Ectodermal cell (in vitro differentiated cells): ENCODE data around the gene MINPP1.

Experiments used
- H3K27ac ChIP-seq: 2 replicates; pipeline ENCODE4 v1.7.0; 2013; ENCODE audit warnings: mild to moderate bottlenecking, low read depth, low read length; ENCODE audit not compliant: insufficient read depth, poor library complexity, severe bottlenecking
- H3K27me3 ChIP-seq: 2 replicates; pipeline ENCODE4 v1.7.0; 2013; ENCODE audit warnings: mild to moderate bottlenecking, low read length; ENCODE audit not compliant: insufficient read depth, control insufficient read depth, poor library complexity, severe bottlenecking
- H3K36me3 ChIP-seq: one replicate; pipeline ENCODE4 v1.7.0; 2013; ENCODE audit warnings: low read length; ENCODE audit not compliant: control insufficient read depth, insufficient read depth
- H3K4me1 ChIP-seq: one replicate; pipeline ENCODE4 v1.7.0; 2013; ENCODE audit warnings: low read length; ENCODE audit not compliant: control insufficient read depth, insufficient read depth
- H3K4me3 ChIP-seq: 2 replicates; pipeline ENCODE4 v1.7.0; 2013; ENCODE audit warnings: low read depth, low read length, control low read depth; ENCODE audit not compliant: insufficient read depth
- H3K9me3 ChIP-seq: 2 replicates; pipeline ENCODE4 v1.7.0; 2013; ENCODE audit warnings: mild to moderate bottlenecking, low read length, moderate library complexity; ENCODE audit not compliant: control insufficient read depth
- WGBS, 2 experiments: methylation state at CpG; one replicate each; pipeline ENCODE4 v1.1.7; 2013; ENCODE audit warnings: missing lambda C conversion rate in 2 of 2; 5-methylcytosine and 5-hydroxymethylcytosine counted together

MINPP1 gene

DNA sequence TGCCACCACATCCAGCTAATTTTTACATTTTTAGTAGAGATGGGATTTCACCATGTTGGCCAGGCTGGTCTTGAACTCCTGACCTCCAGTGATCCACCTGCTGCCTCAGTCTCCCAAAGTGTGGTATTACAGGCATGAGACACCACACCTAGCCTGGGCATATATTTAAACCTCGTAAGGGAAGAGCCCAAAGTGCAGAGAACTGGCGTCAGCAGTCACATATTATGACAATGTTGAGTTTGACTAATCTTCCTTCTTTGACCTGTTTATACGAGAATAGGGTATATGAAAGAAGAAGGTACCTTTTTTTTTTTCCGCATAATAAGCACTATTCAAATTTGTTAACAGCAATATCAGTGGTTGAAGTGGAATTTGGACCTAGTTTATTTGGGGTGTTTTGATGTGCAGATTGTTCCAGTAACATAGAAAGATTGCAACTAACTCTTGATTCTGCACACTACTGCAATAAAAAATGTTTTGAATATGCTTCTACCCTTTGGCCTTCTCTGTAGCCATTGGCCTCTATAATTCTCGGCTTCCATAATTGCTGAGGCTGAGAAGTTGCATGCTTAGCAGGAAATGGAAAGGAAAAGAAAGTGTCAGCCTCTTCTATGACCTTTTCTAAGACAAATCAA lies 55.9 kb downstream of the MINPP1 start:
- Histone ChIP-seq H3K27me3 (no peaks in the 10 kb centered on the region), H3K36me3 (no peaks in the 10 kb centered on the region), H3K4me3 (no peak overlapping the region), H3K4me1 (no peaks in the 10 kb centered on the region), H3K27ac (no peak overlapping the region), H3K9me3 (no peaks in the 10 kb centered on the region)
- WGBS, 2 experiments: 94 to 99% methylated on average over 4 of the region's 5 CpGs

DNA sequence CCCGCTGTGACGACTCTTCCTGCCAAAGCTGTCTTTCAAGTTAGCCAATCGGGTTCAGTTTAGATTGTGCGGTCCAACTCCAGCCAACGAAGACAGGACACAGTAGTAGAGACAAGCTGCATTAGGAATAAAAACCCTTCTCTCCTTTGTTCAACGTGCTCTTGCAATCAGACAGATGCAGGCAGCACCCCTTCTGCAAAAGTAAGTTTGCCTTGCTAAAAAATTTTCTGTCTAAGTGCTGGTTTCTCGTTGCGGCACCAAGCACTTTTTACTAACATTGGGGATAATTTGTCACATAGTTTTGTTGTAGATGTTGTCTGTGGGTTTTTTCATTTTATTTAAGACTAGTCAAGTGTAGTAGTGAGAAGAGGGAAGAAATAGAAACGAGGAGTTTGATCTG lies 58.1 kb downstream of the MINPP1 start:
- H3K4me1 ChIP-seq: no peaks in the 10 kb centered on the region
- no peak overlapping the region for H3K4me3 ChIP-seq
- no peaks in the 10 kb centered on the region for H3K36me3 ChIP-seq
- no peak overlapping the region for H3K27ac ChIP-seq
- H3K9me3 ChIP-seq: no peaks in the 10 kb centered on the region
- WGBS, 2 experiments: 94% methylated on average over 8 to 9 of the region's 9 CpGs
- no peaks in the 10 kb centered on the region for H3K27me3 ChIP-seq

DNA sequence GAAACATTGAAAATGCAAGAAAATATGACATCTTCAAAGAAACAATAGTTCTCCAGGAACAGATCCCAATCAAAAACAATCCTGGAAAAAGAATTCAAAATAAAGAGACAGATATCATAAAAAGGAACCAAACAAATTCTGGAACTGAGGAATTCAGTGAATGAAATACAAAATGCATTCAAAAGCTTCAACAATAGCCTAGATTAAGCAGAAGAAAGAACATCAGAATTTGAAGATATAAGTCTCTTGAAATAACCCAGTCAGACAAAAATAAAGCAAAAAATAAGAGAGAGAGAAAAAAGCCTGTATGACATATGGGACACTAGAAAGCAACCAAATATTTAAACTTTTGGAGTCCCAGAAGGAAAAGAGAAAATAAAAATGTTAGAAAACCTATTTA lies 60.3 kb downstream of the MINPP1 start:
- Histone ChIP-seq H3K27ac (no peak overlapping the region), H3K4me1 (no peaks in the 10 kb centered on the region), H3K4me3 (no peak overlapping the region), H3K27me3 (no peaks in the 10 kb centered on the region), H3K36me3 (no peaks in the 10 kb centered on the region), H3K9me3 (no peaks in the 10 kb centered on the region)

DNA sequence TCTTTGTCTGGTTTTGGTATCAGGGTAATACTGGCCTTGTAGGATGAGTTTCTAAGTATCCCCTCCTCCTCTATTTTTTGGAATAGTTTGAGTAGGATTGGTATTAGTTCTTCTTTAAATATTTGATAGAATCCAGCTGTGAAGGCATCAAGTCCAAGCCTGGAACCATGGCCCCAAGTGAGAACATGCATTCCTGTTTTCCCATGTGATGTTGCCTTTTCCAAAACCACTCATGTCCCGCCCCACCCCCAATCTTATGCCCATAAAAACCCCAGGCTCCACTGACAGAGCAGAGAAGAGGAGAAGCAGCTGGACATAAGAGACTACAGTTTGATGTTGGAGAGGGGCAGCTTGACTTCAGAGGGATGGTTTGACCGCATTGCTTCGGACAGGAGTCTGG lies 71.2 kb downstream of the MINPP1 start:
- Histone ChIP-seq H3K9me3 (no peaks in the 10 kb centered on the region), H3K27ac (no peak overlapping the region), H3K4me1 (no peaks in the 10 kb centered on the region), H3K4me3 (no peak overlapping the region), H3K27me3 (no peaks in the 10 kb centered on the region), H3K36me3 (no peaks in the 10 kb centered on the region)
- 95 to 96% methylated on average over 2 to 3 of the region's 3 CpGs for WGBS, 2 experiments

DNA sequence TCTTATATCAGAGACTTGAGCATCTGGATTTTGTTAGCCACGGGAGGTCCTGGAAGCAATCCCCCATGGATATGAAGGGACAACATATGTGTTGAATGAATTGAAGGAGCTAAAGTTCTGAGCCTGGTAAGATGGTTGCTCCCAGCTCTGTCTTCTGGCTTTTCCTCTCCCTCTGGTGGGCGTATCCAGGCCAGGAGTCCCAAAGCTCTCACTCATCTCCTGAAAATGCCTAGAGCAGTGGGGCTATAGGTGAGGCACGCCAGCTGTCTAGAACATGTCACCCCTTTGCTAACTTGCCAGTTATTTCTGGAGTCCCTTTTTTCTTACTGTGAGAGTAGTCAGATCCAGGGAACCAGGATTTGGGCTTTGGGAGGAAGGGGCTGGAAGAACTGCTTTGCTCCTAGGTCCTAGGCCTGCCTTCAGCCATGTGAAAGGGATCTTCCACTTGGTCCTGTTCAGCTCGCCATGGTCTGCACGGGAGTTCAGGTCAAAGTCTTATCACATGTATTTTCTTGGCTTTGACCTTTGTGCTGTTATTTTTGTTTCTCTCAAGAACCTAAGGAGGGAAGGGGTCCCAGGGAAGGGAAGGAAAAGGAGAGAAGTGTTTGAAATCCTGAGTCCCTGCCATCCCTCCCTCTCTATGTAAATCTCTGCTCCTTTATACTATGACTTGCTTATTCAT lies 73.6 kb downstream of the MINPP1 start:
- Histone ChIP-seq H3K4me1 (no peaks in the 10 kb centered on the region), H3K27ac (no peak overlapping the region), H3K9me3 (no peaks in the 10 kb centered on the region), H3K4me3 (no peak overlapping the region), H3K36me3 (no peaks in the 10 kb centered on the region), H3K27me3 (no peaks in the 10 kb centered on the region)
- 94 to 95% methylated on average over 5 of the region's 5 CpGs for WGBS, 2 experiments

DNA sequence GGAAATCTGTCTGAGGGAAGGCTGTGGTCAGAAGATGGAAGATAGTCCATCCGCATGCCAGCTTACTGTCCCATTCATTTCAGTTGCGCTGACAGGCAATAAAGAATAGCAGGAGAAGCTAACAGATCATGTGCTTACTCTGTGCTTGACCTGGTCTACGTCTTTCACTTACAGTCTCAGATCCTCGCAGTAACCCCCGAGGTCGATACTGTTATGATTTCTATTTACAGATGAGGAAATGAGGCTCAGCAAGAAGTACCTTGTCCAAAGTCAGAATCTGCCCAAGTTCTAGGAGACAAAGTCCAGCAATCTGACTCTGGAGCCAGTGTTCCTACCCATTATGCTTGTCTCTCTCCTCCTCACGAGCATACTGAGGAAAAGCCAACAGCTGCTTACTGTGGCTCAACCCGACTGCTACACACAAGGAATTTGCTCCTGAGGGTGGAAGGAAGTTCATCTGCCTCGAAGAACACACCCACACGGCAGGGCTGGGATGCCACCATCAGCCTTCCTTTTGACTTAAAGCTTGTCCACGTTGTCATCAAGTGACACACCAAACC lies 74.2 kb downstream of the MINPP1 start:
- no peaks in the 10 kb centered on the region for H3K36me3 ChIP-seq
- no peaks in the 10 kb centered on the region for H3K9me3 ChIP-seq
- 87 to 90% methylated on average over 11 of the region's 11 CpGs for WGBS, 2 experiments
- no peak overlapping the region for H3K4me3 ChIP-seq
- H3K27me3 ChIP-seq: no peaks in the 10 kb centered on the region
- no peak overlapping the region for H3K27ac ChIP-seq
- no peaks in the 10 kb centered on the region for H3K4me1 ChIP-seq

DNA sequence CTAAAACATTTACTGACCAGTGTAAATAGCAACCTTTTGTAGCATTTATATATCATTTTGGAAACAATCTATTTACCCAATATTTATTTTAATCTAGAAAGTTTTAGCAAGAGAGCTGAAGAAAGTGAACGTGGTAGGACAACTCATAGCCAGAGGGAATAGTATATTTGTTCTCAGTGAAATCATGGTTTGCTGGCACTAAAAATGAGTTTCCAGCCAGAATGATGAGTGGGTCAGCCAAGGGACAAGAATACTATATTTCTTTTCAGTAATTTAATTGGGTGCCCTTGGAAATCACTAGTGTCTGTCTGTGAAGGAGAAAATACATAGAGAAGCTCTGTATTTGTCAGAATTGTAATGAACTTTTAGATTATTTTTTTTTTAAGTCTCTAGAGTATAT lies 74.9 kb downstream of the MINPP1 start:
- no peak overlapping the region for H3K4me3 ChIP-seq
- no peaks in the 10 kb centered on the region for H3K36me3 ChIP-seq
- WGBS, 2 experiments: 90 to 96% methylated on average over 1 of the region's 1 CpG
- no peaks in the 10 kb centered on the region for H3K4me1 ChIP-seq
- H3K27me3 ChIP-seq: no peaks in the 10 kb centered on the region
- no peaks in the 10 kb centered on the region for H3K9me3 ChIP-seq
- no peak overlapping the region for H3K27ac ChIP-seq

DNA sequence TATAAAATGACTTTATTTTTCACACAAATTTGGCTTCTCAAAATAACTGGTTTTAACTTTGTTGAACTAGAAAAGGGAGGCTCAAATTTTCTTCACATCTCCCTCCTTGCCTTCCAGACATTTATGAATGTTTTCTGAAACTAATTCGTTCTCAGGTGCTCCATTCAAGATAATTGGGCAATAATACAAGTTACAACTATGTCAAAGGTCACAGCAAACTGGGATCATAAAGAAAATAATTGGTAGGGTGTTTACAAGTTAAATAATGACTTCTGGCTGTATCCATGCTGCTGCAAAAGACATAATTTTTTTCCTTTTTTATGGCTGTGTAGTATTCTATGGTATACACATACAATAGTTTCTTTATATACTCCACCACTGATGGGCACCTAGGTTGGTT lies 75.3 kb downstream of the MINPP1 start:
- H3K27me3 ChIP-seq: no peaks in the 10 kb centered on the region
- H3K27ac ChIP-seq: no peak overlapping the region
- 93% methylated on average over 1 of the region's 1 CpG; no CpG with 5 or more reads in 1 of the 2 experiments for WGBS, 2 experiments

DNA sequence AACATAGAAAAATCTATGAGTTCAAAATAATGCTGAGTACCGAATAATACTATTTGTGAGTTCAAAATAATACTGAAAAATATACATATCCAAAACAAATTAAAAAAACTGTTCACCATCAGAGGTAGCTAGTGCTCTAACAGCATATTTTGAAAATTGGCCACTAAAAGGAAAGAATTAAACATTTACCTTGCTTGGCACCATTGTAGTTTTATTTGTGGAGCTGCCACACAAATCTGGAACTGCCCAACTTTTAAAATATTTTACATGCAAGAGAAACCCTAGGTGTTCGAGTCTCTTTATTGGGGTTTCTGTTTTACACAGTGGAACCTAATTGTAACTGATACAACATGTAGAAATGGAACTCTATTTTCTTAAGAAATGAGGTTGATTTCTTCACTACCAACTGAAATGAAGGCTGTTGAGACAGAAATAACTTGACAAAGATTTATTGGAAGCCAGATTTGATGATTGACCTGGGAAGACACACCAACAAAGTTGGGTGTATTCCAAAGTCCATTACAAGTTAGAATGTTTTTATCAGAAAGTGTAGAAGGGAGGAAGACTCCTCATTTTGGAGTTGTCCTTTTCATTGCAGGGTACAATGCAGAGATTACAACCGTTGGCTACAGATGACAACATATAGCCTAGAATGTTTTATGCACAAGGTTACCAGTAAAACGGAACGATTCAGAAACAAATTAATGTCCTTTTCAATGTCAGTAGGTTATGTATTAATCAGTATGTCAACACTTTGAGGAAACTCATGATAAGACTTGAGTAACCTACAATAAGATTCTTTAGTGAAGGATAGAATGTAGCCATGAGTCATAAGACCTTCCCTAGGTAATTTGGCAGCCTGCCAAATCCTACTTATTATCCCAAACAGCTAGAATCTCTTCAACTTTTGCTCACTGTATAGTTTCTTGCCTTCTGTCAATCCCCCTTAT lies 81.1 kb downstream of the MINPP1 start:
- no peak overlapping the region for H3K27ac ChIP-seq
- H3K4me3 ChIP-seq: no peak overlapping the region
- H3K27me3 ChIP-seq: no peaks in the 10 kb centered on the region
- no peaks in the 10 kb centered on the region for H3K4me1 ChIP-seq
- no peaks in the 10 kb centered on the region for H3K9me3 ChIP-seq
- no peaks in the 10 kb centered on the region for H3K36me3 ChIP-seq
- WGBS, 2 experiments: 79 to 91% methylated on average over 3 to 4 of the region's 5 CpGs

More for the DNA sequence above, 75.3 kb downstream of the MINPP1 start:
- Histone ChIP-seq H3K36me3 (no peaks in the 10 kb centered on the region), H3K9me3 (no peaks in the 10 kb centered on the region), H3K4me1 (no peaks in the 10 kb centered on the region), H3K4me3 (no peak overlapping the region)

DNA sequence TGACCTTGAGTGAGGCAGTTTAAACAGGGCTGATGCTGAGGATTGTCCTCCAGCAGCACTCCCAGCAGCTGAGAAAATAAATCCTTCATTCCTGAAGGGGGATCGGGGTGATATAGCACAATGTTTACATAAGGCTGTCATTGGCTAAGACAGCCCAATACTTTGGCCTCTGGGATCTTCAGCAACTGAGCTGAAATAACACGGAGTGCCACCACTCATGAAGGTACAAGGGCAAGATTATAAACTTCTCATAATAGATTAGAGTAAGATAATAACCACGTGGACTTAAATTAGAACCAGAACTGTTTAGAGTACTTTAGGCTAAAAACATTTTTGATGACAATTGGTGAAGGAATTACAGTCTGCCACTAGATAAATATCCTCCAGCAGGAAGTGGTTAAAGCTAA lies 85.0 kb downstream of the MINPP1 start:
- Histone ChIP-seq H3K4me1 (no peaks in the 10 kb centered on the region), H3K36me3 (no peaks in the 10 kb centered on the region), H3K9me3 (no peaks in the 10 kb centered on the region), H3K27me3 (no peaks in the 10 kb centered on the region), H3K4me3 (no peak overlapping the region), H3K27ac (no peak overlapping the region)
- WGBS, 2 experiments: 75 to 89% methylated on average over 3 of the region's 3 CpGs
